Large intestine (tissue), 3 donors: ENCODE results near the gene YRDC. TPM values are rescaled to one million over a fixed set of nuclear protein-coding genes. Genes with fewer than 3 reads are reported as not detected.

Experiments used
- DNase-seq, 2 donors: peaks; one replicate each; pipeline versions ENCODE4 v3.0.0 to v3.0.0-alpha.2; 2013
- H3K27ac ChIP-seq: one replicate; pipeline ENCODE4 v1.5.1; 2013; ENCODE audit warnings: low read length
- H3K27me3 ChIP-seq: 2 replicates; pipeline ENCODE4 v1.6.1; 2013; ENCODE audit warnings: low read length; ENCODE audit not compliant: control insufficient read depth, insufficient read depth
- H3K36me3 ChIP-seq: 2 replicates; pipeline ENCODE4 v1.6.1; 2013; ENCODE audit warnings: low read length; ENCODE audit not compliant: control insufficient read depth, insufficient read depth
- H3K4me1 ChIP-seq: one replicate; pipeline ENCODE4 v1.6.1; 2013; ENCODE audit warnings: low read length; ENCODE audit not compliant: control insufficient read depth, insufficient read depth
- H3K4me3 ChIP-seq: one replicate; pipeline ENCODE4 v1.5.1; 2013; ENCODE audit warnings: low read length
- H3K9me3 ChIP-seq: one replicate; pipeline ENCODE4 v1.6.1; 2013; ENCODE audit warnings: mild to moderate bottlenecking, low read depth, low read length, moderate library complexity; ENCODE audit not compliant: control insufficient read depth
- WGBS: methylation state at CpG from one replicate; pipeline ENCODE4 v1.1.5; 2013; ENCODE audit warnings: low lambda C conversion rate; ENCODE audit not compliant: insufficient coverage; 5-methylcytosine and 5-hydroxymethylcytosine counted together
- polyA plus RNA-seq: library from polyadenylated mRNA; unstranded; fragments of 120-200 nt; gene quantifications from one replicate; pipeline ENCODE4 v1.2.1, GENCODE V29; 2013

The YRDC gene
- polyA plus RNA-seq, 1 donor: 14.7 TPM

DNA sequence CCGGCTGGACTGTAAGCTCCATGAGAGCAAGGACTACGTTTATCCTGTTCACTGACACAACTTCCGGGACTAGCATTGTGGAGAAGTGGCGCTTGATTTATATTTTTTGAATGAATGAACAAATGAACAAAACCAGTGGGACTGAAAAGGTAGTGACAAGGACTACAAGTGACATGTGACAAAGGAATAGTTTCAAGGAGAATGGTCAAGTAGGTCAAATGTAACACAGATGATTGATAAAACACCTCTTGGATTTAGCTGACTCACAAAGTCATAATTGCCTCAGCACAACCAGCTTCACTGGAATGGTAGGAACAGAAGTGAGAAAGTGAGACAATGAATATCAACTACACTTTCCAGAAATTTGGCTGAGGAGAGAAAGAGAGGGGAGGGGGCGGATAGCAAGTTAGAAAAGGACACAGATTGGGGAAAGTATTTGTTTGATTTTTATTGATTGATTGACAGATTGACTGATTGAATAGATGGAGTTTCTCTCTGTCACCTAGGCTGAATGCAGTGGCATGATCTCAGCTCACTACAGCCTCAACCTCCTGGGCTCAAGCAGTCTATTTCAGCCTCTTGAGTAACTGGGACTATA, 37.1 kb upstream of the YRDC start:
- H3K4me1 ChIP-seq: peaks cover 5% of the 10 kb centered on the region
- no peaks in the 10 kb centered on the region for H3K9me3 ChIP-seq
- H3K4me3 ChIP-seq: no peak overlapping the region
- no peaks in the 10 kb centered on the region for H3K27me3 ChIP-seq
- no peak overlapping the region for H3K27ac ChIP-seq
- peaks cover 20% of the 10 kb centered on the region for H3K36me3 ChIP-seq
- no CpG with 5 or more reads among the region's 5 CpGs for WGBS
- no peak for DNase-seq

DNA sequence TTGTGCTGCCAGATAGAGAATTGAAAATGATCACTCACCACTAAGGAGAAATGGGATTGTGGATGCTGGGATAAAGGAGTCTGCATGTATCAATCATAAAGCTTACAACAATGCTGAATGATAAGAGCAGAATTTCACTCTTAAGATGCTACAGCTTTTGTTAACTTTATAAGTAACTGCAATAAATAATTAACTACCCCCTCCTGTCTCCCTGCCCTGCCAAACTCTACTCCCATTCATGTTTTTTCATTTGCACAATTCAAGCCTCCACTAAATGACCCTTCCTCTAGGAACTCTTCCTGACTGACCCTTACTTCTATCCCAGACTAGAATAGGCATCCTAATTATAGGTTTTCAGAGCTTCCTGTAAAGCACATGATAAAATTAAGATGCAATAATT, 36.5 kb upstream of the YRDC start:
- Histone ChIP-seq H3K27ac (no peak overlapping the region), H3K36me3 (peaks cover 22% of the 10 kb centered on the region), H3K4me1 (peaks cover 5% of the 10 kb centered on the region), H3K4me3 (no peak overlapping the region), H3K27me3 (no peaks in the 10 kb centered on the region), H3K9me3 (no peaks in the 10 kb centered on the region)
- DNase-seq: no peak

DNA sequence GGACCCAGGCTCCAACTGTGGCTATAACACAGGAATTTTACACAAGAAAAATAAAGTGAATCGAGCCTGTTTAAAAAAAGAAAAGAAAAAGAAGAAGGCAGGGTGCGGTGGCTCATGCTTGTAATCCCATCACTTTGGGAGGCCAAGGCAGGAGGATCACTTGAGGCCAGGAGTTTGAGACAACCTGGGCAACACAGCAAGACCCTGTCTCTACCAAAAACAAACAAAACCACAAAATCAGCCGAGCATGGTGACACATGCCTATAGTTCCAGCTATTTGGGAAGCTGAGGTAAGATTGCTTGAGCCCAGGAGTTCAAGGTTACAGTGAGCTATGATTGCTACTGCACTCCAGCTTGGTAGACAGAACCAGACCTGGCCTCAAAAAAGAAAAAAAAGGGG, 33.6 kb upstream of the YRDC start:
- DNase-seq: no peak
- Histone ChIP-seq H3K27ac (no peak overlapping the region), H3K36me3 (peaks cover 39% of the 10 kb centered on the region), H3K4me1 (no peaks in the 10 kb centered on the region), H3K27me3 (no peaks in the 10 kb centered on the region), H3K4me3 (no peak overlapping the region), H3K9me3 (no peaks in the 10 kb centered on the region)
- WGBS: 83% methylated on average over 1 of the region's 3 CpGs

DNA sequence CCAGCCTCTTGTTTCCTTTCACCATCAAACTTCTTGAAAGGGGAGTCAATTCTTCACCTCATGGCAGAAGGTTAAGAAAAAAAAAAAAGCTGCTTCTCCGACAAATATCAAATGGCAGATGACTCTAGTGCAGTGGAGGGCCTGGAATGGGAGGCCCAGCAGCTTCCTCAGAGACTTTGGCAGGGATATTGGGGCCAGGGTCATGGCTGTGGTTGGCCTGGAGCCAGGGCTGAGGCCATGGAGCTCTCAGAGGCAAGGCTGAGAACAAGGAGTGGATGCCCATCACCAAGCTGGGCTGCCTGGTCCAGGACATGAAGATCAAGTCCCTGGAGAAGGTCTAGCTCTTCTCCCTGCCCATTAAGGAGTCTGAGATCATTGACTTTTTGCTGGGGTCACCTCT, 32.7 kb upstream of the YRDC start:
- Histone ChIP-seq H3K36me3 (peaks cover 42% of the 10 kb centered on the region), H3K27ac (no peak overlapping the region), H3K4me3 (no peak overlapping the region), H3K9me3 (no peaks in the 10 kb centered on the region), H3K27me3 (no peaks in the 10 kb centered on the region), H3K4me1 (no peaks in the 10 kb centered on the region)
- DNase-seq: no peak
- no CpG with 5 or more reads among the region's 1 CpG for WGBS

DNA sequence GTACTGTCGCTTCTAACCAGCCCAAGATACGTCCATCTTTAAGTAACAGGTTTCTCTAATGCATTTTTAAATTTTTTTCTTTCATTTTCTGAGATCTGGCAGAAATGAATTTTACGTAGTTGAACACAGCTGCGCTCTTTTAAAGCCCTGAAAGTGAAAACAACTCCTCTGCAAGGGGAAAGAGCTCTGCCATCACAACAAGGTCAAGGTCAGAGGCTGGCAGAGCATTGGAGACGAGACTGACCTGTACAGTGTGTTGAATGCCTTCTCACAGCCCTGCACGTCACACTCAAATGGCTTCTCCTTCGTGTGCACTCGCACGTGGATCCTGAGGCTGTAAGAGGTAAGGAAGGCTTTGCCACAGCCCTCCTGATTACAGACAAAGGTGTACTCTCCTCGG, 31.7 kb upstream of the YRDC start:
- Histone ChIP-seq H3K4me1 (no peaks in the 10 kb centered on the region), H3K27me3 (no peaks in the 10 kb centered on the region)
- 94% methylated on average over 2 of the region's 10 CpGs for WGBS

DNA sequence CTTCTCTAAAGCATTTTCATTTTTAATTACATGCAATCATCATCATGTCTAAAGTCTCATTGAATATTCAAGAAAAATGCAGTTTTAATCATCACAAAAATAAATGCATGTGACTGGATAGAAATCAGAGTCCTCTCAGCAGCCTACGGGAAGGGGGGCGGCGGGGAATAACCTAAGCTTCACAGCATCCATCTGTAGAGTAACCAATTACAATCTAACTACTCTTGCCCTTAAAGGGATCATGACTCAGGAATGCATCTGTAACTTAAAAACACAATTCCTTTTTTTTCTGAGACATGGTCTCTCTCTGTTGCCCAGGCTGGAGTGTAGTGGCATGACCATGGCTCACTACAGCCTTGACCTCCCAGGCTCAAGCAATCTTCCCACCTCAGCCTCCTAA, 28.8 kb upstream of the YRDC start:
- peaks cover 67% of the 10 kb centered on the region for H3K36me3 ChIP-seq

More for the DNA sequence above, 31.7 kb upstream of the YRDC start:
- no peak for DNase-seq
- H3K36me3 ChIP-seq: peaks cover 48% of the 10 kb centered on the region
- no peak overlapping the region for H3K27ac ChIP-seq
- H3K9me3 ChIP-seq: no peaks in the 10 kb centered on the region
- no peak overlapping the region for H3K4me3 ChIP-seq

DNA sequence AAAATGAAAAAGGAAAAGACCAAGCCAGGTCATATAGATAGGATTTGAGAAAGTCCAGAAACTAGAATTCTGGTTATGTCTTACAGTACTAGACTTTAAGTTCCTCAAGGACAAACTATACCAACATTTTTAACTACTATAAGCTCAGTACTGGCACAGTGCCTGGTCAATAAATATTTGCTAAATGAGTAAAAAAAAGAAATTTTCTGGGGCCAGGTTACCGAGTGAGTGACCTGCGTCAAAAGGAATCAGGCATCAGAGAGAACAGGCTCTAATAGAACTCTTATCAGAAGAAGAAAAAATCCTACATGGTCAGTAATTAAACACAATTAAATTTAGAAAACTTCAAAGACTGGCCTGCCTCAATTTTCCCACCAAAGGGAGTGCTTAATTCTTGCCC, 23.8 kb upstream of the YRDC start:
- H3K4me1 ChIP-seq: peaks cover 4% of the 10 kb centered on the region
- no peak for DNase-seq
- no CpG with 5 or more reads among the region's 2 CpGs for WGBS
- no peaks in the 10 kb centered on the region for H3K9me3 ChIP-seq
- no peak overlapping the region for H3K27ac ChIP-seq
- H3K27me3 ChIP-seq: no peaks in the 10 kb centered on the region
- peaks cover 50% of the 10 kb centered on the region for H3K36me3 ChIP-seq
- no peak overlapping the region for H3K4me3 ChIP-seq

More for the DNA sequence above, 28.8 kb upstream of the YRDC start:
- DNase-seq: no peak
- no peaks in the 10 kb centered on the region for H3K9me3 ChIP-seq
- H3K27ac ChIP-seq: no peak overlapping the region
- no peaks in the 10 kb centered on the region for H3K27me3 ChIP-seq
- WGBS: no CpG with 5 or more reads among the region's 3 CpGs
- H3K4me1 ChIP-seq: no peaks in the 10 kb centered on the region
- no peak overlapping the region for H3K4me3 ChIP-seq

DNA sequence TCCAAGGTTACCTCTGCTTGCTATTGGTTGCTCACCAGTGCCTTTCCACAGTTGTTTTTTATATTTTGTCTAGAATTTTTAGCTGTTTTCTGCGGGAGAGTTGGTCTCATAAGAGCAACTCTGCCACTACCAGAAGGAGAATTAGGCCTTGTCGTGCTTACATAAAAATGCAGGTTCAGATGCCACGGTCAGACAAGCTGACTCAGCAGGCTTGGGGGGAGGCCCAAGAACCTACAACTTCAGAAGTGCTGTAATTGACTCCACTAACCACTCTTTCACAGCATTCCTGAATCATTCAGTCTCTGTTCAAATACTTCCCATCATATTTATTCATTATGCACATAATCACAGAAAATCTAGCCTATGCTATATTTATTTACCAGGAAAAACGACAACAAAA, 23.1 kb upstream of the YRDC start:
- DNase-seq: no peak
- peaks cover 47% of the 10 kb centered on the region for H3K36me3 ChIP-seq
- H3K9me3 ChIP-seq: no peaks in the 10 kb centered on the region
- no peak overlapping the region for H3K4me3 ChIP-seq
- no peaks in the 10 kb centered on the region for H3K27me3 ChIP-seq
- peaks cover 4% of the 10 kb centered on the region for H3K4me1 ChIP-seq
- no peak overlapping the region for H3K27ac ChIP-seq
- WGBS: no CpG with 5 or more reads among the region's 4 CpGs

DNA sequence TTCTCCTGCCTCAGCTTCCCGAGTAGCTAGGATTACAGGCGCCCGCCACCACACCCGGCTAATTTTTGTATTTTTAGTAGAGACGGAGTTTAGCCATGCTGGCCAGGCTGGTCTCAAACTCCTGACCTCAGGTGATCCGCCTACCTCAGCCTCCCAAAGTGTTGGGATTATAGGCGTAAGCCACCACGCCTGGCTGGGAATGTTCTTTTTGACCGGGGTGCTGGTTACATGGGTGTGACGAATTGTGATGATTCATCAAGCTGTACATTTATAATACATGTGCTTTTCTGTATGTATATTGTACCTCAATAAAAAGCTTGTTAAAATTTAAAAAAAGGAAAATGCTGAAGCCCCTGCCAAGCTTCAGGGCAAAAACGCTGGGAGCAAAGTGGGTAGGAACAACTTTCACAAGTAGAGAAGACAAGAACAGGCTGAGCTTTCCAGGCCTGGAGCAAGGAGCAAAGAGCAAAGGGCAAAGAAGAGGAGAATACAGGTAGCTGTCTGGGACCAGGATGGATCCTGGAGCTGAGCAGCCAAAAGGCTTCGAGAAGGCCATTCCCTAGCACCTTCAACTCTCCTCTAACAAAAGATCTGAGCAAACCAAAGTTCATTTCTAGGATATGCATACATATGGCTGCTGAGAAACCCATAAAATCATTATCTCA, 20.5 kb upstream of the YRDC start:
- Histone ChIP-seq H3K36me3 (peaks cover 30% of the 10 kb centered on the region), H3K27ac (no peak overlapping the region), H3K27me3 (no peaks in the 10 kb centered on the region), H3K9me3 (no peaks in the 10 kb centered on the region), H3K4me1 (peaks cover 4% of the 10 kb centered on the region), H3K4me3 (no peak overlapping the region)
- WGBS: 50% methylated on average over 1 of the region's 12 CpGs
- peak in 1 of 2 donors; percentile 35 for DNase-seq

DNA sequence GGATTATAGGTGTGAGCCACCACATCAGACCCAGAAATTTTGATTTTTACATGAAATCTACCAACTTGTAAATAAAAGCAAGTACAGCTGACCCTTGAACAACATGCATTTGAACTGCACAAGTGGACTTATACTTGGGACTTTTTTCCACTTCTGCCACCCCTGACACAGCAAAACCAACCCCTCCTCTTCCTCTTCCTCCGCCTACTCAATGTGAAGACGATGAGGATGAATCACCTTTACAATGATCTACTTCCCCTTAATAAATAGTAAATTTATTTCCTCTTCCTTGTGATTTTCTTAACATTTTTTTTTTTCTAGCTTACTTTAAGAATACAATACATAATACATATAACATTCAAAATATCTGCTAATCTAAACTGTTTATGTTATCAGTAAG, 17.5 kb upstream of the YRDC start:
- Histone ChIP-seq H3K36me3 (peaks cover 32% of the 10 kb centered on the region), H3K4me1 (peaks cover 4% of the 10 kb centered on the region), H3K27ac (no peak overlapping the region), H3K9me3 (no peaks in the 10 kb centered on the region), H3K4me3 (no peak overlapping the region), H3K27me3 (no peaks in the 10 kb centered on the region)
- no peak for DNase-seq
- WGBS: 93% methylated on average over 2 of the region's 2 CpGs

DNA sequence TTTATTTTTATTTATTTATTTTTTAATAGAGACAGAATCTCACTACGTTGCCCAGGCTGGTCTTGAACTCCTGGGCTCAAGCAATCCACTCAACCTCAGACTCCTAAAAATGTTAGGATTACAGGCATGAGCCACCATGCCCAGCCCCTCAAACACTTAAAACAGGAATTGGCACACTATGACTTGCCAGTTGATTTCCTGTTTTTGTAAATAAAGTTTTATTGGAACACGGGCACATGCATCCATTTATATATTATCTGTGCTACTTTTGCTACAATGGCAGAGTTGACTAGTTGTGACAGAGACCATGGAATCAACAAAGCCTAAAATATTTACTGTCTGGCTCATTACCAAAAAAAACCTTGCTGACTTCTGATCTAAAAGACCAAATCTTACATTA, 16.0 kb upstream of the YRDC start:
- WGBS: no CpG with 5 or more reads among the region's 2 CpGs
- Histone ChIP-seq H3K4me3 (no peak overlapping the region), H3K27ac (no peak overlapping the region), H3K4me1 (peaks cover 4% of the 10 kb centered on the region), H3K27me3 (no peaks in the 10 kb centered on the region), H3K9me3 (no peaks in the 10 kb centered on the region), H3K36me3 (peaks cover 39% of the 10 kb centered on the region)
- no peak for DNase-seq
